Fibroblast of lung (primary cell): ENCODE results near the gene PTPRN. TPM values are rescaled to one million over a fixed set of nuclear protein-coding genes. Genes with fewer than 3 reads are reported as not detected.

Source experiments
- DNase-seq, 2 donors: peaks; one replicate each; pipeline versions ENCODE4 v3.0.0 to v3.0.0-alpha.2; 2010; ENCODE audit warnings: low read depth in 2 of 2
- H2AFZ ChIP-seq: 2 replicates; pipeline ENCODE4 v1.5.1; 2012; ENCODE audit warnings: low read length, control low read depth, inconsistent platforms
- H3K27ac ChIP-seq: 2 replicates; pipeline ENCODE4 v1.5.1; 2011; ENCODE audit warnings: low read length, control low read depth; ENCODE audit not compliant: insufficient read depth
- H3K27me3 ChIP-seq: 2 replicates; pipeline ENCODE4 v1.5.1; 2011; ENCODE audit warnings: mild to moderate bottlenecking, low read length; ENCODE audit not compliant: control insufficient read depth, insufficient read depth
- H3K36me3 ChIP-seq: 2 replicates; pipeline ENCODE4 v1.5.1; 2011; ENCODE audit warnings: low read length; ENCODE audit not compliant: control insufficient read depth, insufficient read depth
- H3K4me1 ChIP-seq: 2 replicates; pipeline ENCODE4 v1.5.1; 2011; ENCODE audit warnings: low read length; ENCODE audit not compliant: control insufficient read depth, insufficient read depth; ENCODE audit errors: extremely low read depth
- H3K4me2 ChIP-seq: 2 replicates; pipeline ENCODE4 v1.5.1; 2011; ENCODE audit warnings: low read length, control low read depth; ENCODE audit not compliant: insufficient read depth; ENCODE audit errors: extremely low read depth
- H3K4me3 ChIP-seq, 4 experiments: fragments of 200-600 bp in 1 of 4; sonication (generic) in 1 of 4; replicated peaks in 1 of 4; 2 replicates each; pipeline ENCODE4 v1.5.1; 2011 to 2016; ENCODE audit warnings: low read length in 4 of 4, low read depth in 3 of 4, mild to moderate bottlenecking in 3 of 4, control low read depth in 2 of 4, inconsistent platforms in 1 of 4, mixed read lengths in 1 of 4; ENCODE audit not compliant: insufficient read depth in 1 of 4; ENCODE audit errors: control extremely low read depth in 1 of 4
- H3K79me2 ChIP-seq: 2 replicates; pipeline ENCODE4 v1.5.1; 2012; ENCODE audit warnings: mild to moderate bottlenecking, low read length, inconsistent platforms; ENCODE audit not compliant: control insufficient read depth, insufficient read depth
- H3K9ac ChIP-seq: 2 replicates; pipeline ENCODE4 v1.5.1; 2011; ENCODE audit warnings: mild to moderate bottlenecking, low read length, control low read depth; ENCODE audit not compliant: insufficient read depth
- H3K9me3 ChIP-seq: 2 replicates; pipeline ENCODE4 v1.5.1; 2012; ENCODE audit warnings: low read depth, low read length; ENCODE audit not compliant: control insufficient read depth, insufficient read depth
- H4K20me1 ChIP-seq: 2 replicates; pipeline ENCODE4 v1.5.1; 2011; ENCODE audit warnings: low read length; ENCODE audit not compliant: control insufficient read depth, insufficient read depth; ENCODE audit errors: extremely low read depth
- EZH2 ChIP-seq: IDR thresholded peaks from 2 replicates; pipeline ENCODE4 v1.5.1; 2012; ENCODE audit warnings: low read length, control low read depth, mild to moderate bottlenecking; ENCODE audit errors: missing control alignments
- polyA plus RNA-seq, 2 donors: library from polyadenylated mRNA; depleted of rRNA in 1 of 2; stranded (reverse) in 1 of 2; unstranded in 1 of 2; fragments of >200 nt; gene quantifications; 2 replicates each; pipeline ENCODE4 v1.2.1, GENCODE V29; 2011 to 2012; ENCODE audit warnings: missing spikeins in 1 of 2
- total RNA-seq: library from RNA; depleted of rRNA; stranded (reverse); fragments of >200 nt; gene quantifications from 2 replicates; pipeline ENCODE4 v1.2.1, GENCODE V29; 2014
- TF ChIP-seq, protein P1 (sequence below), 2 donors: IDR thresholded peaks in 1 of 2; conservative IDR thresholded peaks in 1 of 2; 1 replicate in 1 of 2; 2 replicates in 1 of 2; pipeline ENCODE4 v1.5.1; 2011 to 2012; ENCODE audit warnings: low read length in 2 of 2, control low read depth in 1 of 2, inconsistent platforms in 1 of 2, low read depth in 1 of 2, mild to moderate bottlenecking in 1 of 2

PTPRN gene
- total and polyA plus RNA-seq, 2 donors (not counting 1 experiment from before 2014, with no cell fraction given) = 0.28 to 3.5 TPM

DNA sequence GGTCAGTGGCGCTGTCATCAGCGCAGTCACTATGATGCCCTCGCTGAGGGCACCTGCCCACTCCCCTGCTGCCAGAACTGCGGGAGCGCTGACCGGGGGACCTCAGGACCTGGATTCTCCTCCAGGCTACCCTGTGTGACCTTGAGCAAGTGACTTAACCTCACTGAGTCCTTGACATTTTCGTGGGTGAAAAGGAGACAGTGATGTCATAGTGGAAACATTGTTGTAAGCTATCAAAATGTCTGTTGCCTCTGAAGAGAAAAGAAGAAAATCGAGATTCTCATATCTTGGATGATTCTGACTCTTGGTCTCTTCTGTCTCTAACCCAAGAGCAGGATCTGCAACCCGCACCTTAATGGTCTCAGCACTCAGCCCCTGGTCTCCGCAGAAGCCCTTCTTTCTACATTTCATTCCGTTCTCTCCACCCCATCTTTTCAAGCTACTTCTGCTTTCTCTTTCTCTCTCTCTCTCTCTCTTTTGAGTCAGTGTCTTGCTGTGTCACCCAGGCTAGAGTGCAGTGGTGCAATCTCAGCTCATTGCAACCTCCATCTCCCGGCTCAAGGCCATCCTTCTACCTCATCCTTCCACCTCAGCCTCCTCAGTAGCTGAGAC lies 54.5 kb downstream of the PTPRN start:
- Histone ChIP-seq H2AFZ (peak overlapping the region; percentile 9), H3K27ac (no peak overlapping the region), H3K27me3 (peaks cover 12% of the 10 kb centered on the region), H3K79me2 (no peaks in the 10 kb centered on the region), H3K9me3 (no peaks in the 10 kb centered on the region), H4K20me1 (no peaks in the 10 kb centered on the region), H3K4me2 (peak overlapping the region; percentile 98), H3K36me3 (peaks cover 5% of the 10 kb centered on the region), H3K4me3 (peak overlapping the region; percentile 39 to 66 (median 52)), H3K9ac (no peak overlapping the region), H3K4me1 (peaks cover 15% of the 10 kb centered on the region)
- TF ChIP-seq, protein P1, sequence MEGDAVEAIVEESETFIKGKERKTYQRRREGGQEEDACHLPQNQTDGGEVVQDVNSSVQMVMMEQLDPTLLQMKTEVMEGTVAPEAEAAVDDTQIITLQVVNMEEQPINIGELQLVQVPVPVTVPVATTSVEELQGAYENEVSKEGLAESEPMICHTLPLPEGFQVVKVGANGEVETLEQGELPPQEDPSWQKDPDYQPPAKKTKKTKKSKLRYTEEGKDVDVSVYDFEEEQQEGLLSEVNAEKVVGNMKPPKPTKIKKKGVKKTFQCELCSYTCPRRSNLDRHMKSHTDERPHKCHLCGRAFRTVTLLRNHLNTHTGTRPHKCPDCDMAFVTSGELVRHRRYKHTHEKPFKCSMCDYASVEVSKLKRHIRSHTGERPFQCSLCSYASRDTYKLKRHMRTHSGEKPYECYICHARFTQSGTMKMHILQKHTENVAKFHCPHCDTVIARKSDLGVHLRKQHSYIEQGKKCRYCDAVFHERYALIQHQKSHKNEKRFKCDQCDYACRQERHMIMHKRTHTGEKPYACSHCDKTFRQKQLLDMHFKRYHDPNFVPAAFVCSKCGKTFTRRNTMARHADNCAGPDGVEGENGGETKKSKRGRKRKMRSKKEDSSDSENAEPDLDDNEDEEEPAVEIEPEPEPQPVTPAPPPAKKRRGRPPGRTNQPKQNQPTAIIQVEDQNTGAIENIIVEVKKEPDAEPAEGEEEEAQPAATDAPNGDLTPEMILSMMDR (conservative IDR thresholded peaks at IDR 0.05 in 1 of 2, IDR thresholded peaks at IDR 0.05 in 1 of 2; ENCODE audit: low read depth in 1 of 2, low read length in 2 of 2) = no peak
- no peak for TF ChIP-seq EZH2
- no peak for DNase-seq

GRCh38 chr2:219253753-219254589 lies 55.2 kb downstream of the PTPRN start, which contains the start of gene TUBA4A:
Gene TUBA4A, minus strand, starts transcription at chr2:219253918. Its CDS starts 60 bp downstream, at chr2:219253858.
- H3K4me2 ChIP-seq = peak within 1 kb of the TSS; percentile 98
- peaks cover 20% of the 10 kb centered on the region for H3K4me1 ChIP-seq
- no peaks in the 10 kb centered on the region for H3K9me3 ChIP-seq
- peaks cover 12% of the 10 kb centered on the region for H3K27me3 ChIP-seq
- no peaks in the 10 kb centered on the region for H4K20me1 ChIP-seq
- no peaks in the 10 kb centered on the region for H3K79me2 ChIP-seq
- H3K4me3 ChIP-seq = peak within 1 kb of the TSS; percentile 39 to 66 (median 52)
- H3K9ac ChIP-seq = peak within 1 kb of the TSS; percentile 40
- DNase-seq = peak; percentile 51 to 52
- TF ChIP-seq EZH2 = peak; percentile 74
- TF ChIP-seq, protein P1 (conservative IDR thresholded peaks at IDR 0.05 in 1 of 2, IDR thresholded peaks at IDR 0.05 in 1 of 2; ENCODE audit: low read depth in 1 of 2, low read length in 2 of 2) = no peak
- H3K36me3 ChIP-seq = peaks cover 5% of the 10 kb centered on the region
- H2AFZ ChIP-seq = peak within 1 kb of the TSS; percentile 67
- H3K27ac ChIP-seq = peak within 1 kb of the TSS; percentile 10
